Tibial nerve (tissue), 4 donors: Measurements from ENCODE around the gene ZNF69.

Experiments
- CTCF ChIP-seq, 5 experiments: fragments of 200-600 bp in 3 of 5; fragments of 450-650 bp in 2 of 5; sonication (generic) in 3 of 5; IDR thresholded peaks; one replicate each; pipeline ENCODE4 v1.5.1; 2016 to 2019; ENCODE audit warnings: antibody characterized with exemption in 5 of 5, mild to moderate bottlenecking in 3 of 5, moderate library complexity in 2 of 5
- EP300 ChIP-seq, 2 donors: sonication (generic); formaldehyde crosslinking; IDR thresholded peaks; one replicate each; pipeline ENCODE4 v1.6.1; 2017; ENCODE audit warnings: antibody characterized with exemption in 2 of 2, mild to moderate bottlenecking in 1 of 2

- TF ChIP-seq CTCF (IDR thresholded peaks at IDR 0.05), result no peak
- TF ChIP-seq EP300 (IDR thresholded peaks at IDR 0.05), result no peak
These were observed 18.3 kb downstream of the ZNF69 start for GRCh38 chr19:11905928-11906327.
